Gastroesophageal sphincter (tissue), 4 donors: ENCODE results near the gene PPP6R2. TPM values are rescaled to one million over a fixed set of nuclear protein-coding genes. Genes with fewer than 3 reads are reported as not detected.

Experiments
- ATAC-seq: fragments of 150-250 bp; one replicate; pipeline ENCODE4 v1.9.1; 2016; ENCODE audit warnings: mild to moderate bottlenecking, moderate library complexity
- H3K27ac ChIP-seq, 4 donors: fragments of 200-600 bp; sonication (generic) in 3 of 4; 1 replicate in 3 of 4; 2 replicates in 1 of 4; pipeline ENCODE4 v1.5.1; 2016 to 2019
- H3K27me3 ChIP-seq: fragments of 200-600 bp; sonication (generic); one replicate; pipeline ENCODE4 v1.5.1; 2019
- H3K36me3 ChIP-seq, 2 donors: fragments of 200-600 bp; sonication (generic); one replicate each; pipeline ENCODE4 v1.5.1; 2019; ENCODE audit warnings: control low read depth in 1 of 2
- H3K4me1 ChIP-seq, 3 donors: fragments of 200-600 bp; sonication (generic); 1 replicate in 2 of 3; 2 replicates in 1 of 3; pipeline ENCODE4 v1.5.1; 2016 to 2019; ENCODE audit warnings: control low read depth in 2 of 3
- H3K4me3 ChIP-seq, 2 donors: fragments of 200-600 bp; sonication (generic); one replicate each; pipeline ENCODE4 v1.5.1; 2019; ENCODE audit warnings: mild to moderate bottlenecking in 1 of 2, moderate library complexity in 1 of 2
- H3K9me3 ChIP-seq, 3 donors: fragments of 200-600 bp; sonication (generic); one replicate each; pipeline ENCODE4 v1.5.1; 2017 to 2019; ENCODE audit warnings: control low read depth in 2 of 3
- EP300 ChIP-seq: sonication (generic); formaldehyde crosslinking; IDR thresholded peaks from one replicate; pipeline ENCODE4 v1.6.1; 2017; ENCODE audit warnings: antibody characterized with exemption, mild to moderate bottlenecking
- POLR2A ChIP-seq, 2 donors: fragments of 450-650 bp; IDR thresholded peaks; one replicate each; pipeline ENCODE4 v1.6.1; 2017; ENCODE audit warnings: antibody characterized with exemption in 2 of 2, mild to moderate bottlenecking in 2 of 2, moderate library complexity in 1 of 2
- POLR2AphosphoS5 ChIP-seq: sonication (generic); formaldehyde crosslinking; IDR thresholded peaks from one replicate; pipeline ENCODE4 v1.6.1; 2017; ENCODE audit warnings: antibody characterized with exemption
- WGBS, 2 donors: methylation state at CpG; one replicate each; pipeline ENCODE4 v1.1.5; 2018; ENCODE audit warnings: low coverage in 1 of 2; 5-methylcytosine and 5-hydroxymethylcytosine counted together
- total RNA-seq, 4 donors: library from RNA; depleted of rRNA; stranded (reverse); fragments of >200 nt; gene quantifications; one replicate each; pipeline ENCODE4 v1.1.0, GENCODE V29; 2016
- TF ChIP-seq, protein P1 (sequence below), 4 experiments: fragments of 200-600 bp in 2 of 4; fragments of 450-650 bp in 2 of 4; sonication (generic) in 1 of 4; IDR thresholded peaks; one replicate each; pipeline ENCODE4 v1.5.1; 2017 to 2019; ENCODE audit warnings: antibody characterized with exemption in 4 of 4, mild to moderate bottlenecking in 2 of 4, moderate library complexity in 2 of 4

PPP6R2 gene
- total RNA-seq, 4 donors from 2014 or later, result 52.2 to 73.5 (median 64.2) TPM

DNA sequence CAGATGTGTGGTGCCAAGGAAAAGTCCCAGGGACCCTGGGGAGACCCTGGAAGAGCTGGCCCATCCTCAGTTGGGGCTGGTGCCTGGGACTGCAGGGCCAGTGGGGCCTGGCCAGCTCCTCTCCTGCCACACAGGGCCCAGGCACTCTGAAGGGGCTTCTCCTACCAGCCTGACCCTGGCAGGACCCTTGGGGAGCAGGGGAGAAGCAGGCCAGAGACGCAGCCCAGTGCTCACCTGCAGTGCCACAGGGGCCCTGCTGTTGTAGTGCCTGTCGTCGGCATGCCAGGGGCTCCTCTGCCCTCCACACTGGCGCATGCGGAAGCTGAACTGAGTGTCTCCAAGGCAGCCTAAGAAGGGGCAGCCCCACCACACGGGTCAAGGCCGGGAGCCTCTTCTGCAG is 25.5 kb upstream of the PPP6R2 start:
- no peaks in the 10 kb centered on the region for H3K27me3 ChIP-seq
- H3K4me3 ChIP-seq, result no peak overlapping the region
- ATAC-seq, result no peak
- H3K36me3 ChIP-seq, result no peaks in the 10 kb centered on the region
- TF ChIP-seq, protein P1, sequence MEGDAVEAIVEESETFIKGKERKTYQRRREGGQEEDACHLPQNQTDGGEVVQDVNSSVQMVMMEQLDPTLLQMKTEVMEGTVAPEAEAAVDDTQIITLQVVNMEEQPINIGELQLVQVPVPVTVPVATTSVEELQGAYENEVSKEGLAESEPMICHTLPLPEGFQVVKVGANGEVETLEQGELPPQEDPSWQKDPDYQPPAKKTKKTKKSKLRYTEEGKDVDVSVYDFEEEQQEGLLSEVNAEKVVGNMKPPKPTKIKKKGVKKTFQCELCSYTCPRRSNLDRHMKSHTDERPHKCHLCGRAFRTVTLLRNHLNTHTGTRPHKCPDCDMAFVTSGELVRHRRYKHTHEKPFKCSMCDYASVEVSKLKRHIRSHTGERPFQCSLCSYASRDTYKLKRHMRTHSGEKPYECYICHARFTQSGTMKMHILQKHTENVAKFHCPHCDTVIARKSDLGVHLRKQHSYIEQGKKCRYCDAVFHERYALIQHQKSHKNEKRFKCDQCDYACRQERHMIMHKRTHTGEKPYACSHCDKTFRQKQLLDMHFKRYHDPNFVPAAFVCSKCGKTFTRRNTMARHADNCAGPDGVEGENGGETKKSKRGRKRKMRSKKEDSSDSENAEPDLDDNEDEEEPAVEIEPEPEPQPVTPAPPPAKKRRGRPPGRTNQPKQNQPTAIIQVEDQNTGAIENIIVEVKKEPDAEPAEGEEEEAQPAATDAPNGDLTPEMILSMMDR (IDR thresholded peaks at IDR 0.05), result no peak
- TF ChIP-seq POLR2A (IDR thresholded peaks at IDR 0.05) (no peak), EP300 (no peak), POLR2AphosphoS5 (no peak)
- WGBS, 2 donors, result no CpG with 5 or more reads among the region's 7 CpGs
- peaks cover 0 to 8% (median 0%) of the 10 kb centered on the region in 3 donors for H3K4me1 ChIP-seq
- H3K27ac ChIP-seq, result no peak overlapping the region
- H3K9me3 ChIP-seq, result no peaks in the 10 kb centered on the region

GRCh38 chr22:50318356-50318697 is 24.8 kb upstream of the PPP6R2 start:
- H3K4me3 ChIP-seq, result no peak overlapping the region
- WGBS, 2 donors, result no CpG with 5 or more reads among the region's 7 CpGs
- no peaks in the 10 kb centered on the region for H3K27me3 ChIP-seq
- peaks cover 0 to 8% (median 0%) of the 10 kb centered on the region in 3 donors for H3K4me1 ChIP-seq
- TF ChIP-seq, protein P1 (IDR thresholded peaks at IDR 0.05), result no peak
- no peak for TF ChIP-seq POLR2AphosphoS5
- no peak for TF ChIP-seq POLR2A (IDR thresholded peaks at IDR 0.05)
- TF ChIP-seq EP300, result no peak
- no peaks in the 10 kb centered on the region for H3K9me3 ChIP-seq
- ATAC-seq, result no peak
- no peaks in the 10 kb centered on the region for H3K36me3 ChIP-seq
- H3K27ac ChIP-seq, result no peak overlapping the region

DNA sequence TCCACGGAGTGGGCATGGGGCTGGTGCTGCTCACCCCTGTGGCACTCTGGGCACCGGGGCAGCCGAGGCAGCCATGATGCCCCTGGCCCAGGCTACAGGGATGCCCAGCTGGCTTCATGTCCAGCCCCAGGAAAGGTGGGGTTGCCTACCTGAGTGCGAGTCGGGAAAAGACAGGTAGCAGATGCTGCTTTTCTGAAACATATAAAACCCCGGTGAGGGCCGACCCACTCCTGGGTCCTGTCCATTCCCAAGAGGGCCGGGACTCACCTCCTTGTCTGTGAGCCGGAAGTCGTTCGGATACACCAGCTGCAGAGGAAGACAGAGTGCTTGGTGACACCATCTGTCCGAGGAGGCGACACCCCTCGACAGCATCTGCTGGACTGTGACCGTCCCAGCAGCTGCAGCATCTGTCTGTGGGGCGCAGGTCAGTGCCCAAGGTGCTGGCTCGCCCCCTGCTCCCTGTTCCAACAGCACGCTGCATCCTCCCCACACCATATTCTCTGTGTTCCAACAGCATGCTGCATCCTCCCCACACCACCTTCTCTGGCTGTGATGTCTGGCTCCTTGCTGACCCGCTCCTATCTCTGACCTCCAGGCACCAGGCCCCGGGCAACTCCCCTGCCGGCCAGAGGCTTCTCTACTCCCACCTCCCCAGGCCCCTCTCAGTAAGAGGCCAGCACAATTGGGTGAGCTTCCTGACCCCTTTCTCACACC is 24.3 kb upstream of the PPP6R2 start:
- 85 to 100% methylated on average over 3 to 9 of the region's 21 CpGs for WGBS, 2 donors
- ATAC-seq, result no peak
- Histone ChIP-seq H3K4me1 (peaks cover 0 to 4% (median 0%) of the 10 kb centered on the region in 3 donors), H3K4me3 (no peak overlapping the region), H3K27ac (no peak overlapping the region), H3K9me3 (no peaks in the 10 kb centered on the region), H3K36me3 (no peaks in the 10 kb centered on the region), H3K27me3 (no peaks in the 10 kb centered on the region)
- TF ChIP-seq POLR2AphosphoS5, result no peak
- no peak for TF ChIP-seq POLR2A (IDR thresholded peaks at IDR 0.05)
- TF ChIP-seq, protein P1 (IDR thresholded peaks at IDR 0.05), result no peak

DNA sequence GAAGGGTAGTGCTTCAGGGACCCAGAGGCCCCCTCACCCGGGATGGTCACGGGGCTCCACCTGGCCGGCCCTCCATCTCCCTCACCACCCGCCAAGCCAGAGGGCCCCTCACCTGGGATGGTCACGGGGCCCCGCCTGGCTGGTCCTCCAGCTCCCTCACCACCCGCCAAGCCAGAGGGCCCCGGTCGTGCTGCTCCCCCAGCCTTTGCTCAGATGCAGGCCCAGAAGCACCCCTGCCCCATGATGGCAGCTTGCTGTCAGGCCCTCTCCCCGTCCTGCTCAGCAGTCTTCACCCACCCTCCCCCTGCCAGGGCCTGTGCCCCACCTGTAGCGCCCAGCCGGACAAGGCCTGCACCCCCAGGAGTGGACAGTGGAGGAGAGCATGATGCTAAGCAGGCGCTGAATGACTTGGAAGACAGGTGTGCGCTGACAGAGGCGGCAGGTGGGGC is 23.6 kb upstream of the PPP6R2 start:
- ATAC-seq, result no peak
- Histone ChIP-seq H3K9me3 (no peaks in the 10 kb centered on the region), H3K27me3 (no peaks in the 10 kb centered on the region), H3K36me3 (no peaks in the 10 kb centered on the region), H3K4me1 (no peaks in the 10 kb centered on the region), H3K27ac (no peak overlapping the region), H3K4me3 (no peak overlapping the region)
- 93% methylated on average over 8 of the region's 15 CpGs; no CpG with 5 or more reads in 1 of the 2 donors for WGBS, 2 donors
- TF ChIP-seq POLR2A (IDR thresholded peaks at IDR 0.05), result no peak
- no peak for TF ChIP-seq POLR2AphosphoS5
- no peak for TF ChIP-seq EP300
- TF ChIP-seq, protein P1 (IDR thresholded peaks at IDR 0.05), result no peak

GRCh38 chr22:50320116-50320515 is 23.0 kb upstream of the PPP6R2 start:
- WGBS, 2 donors, result 100% methylated on average over 3 to 5 of the region's 8 CpGs
- TF ChIP-seq EP300 (no peak), POLR2A (IDR thresholded peaks at IDR 0.05) (no peak), POLR2AphosphoS5 (no peak)
- TF ChIP-seq, protein P1 (IDR thresholded peaks at IDR 0.05), result no peak
- Histone ChIP-seq H3K9me3 (no peaks in the 10 kb centered on the region), H3K4me3 (no peak overlapping the region), H3K36me3 (no peaks in the 10 kb centered on the region), H3K27ac (no peak overlapping the region), H3K4me1 (no peaks in the 10 kb centered on the region), H3K27me3 (no peaks in the 10 kb centered on the region)
- no peak for ATAC-seq
